Right kidney (tissue), 1 donor: ENCODE results near the gene CCDC24.

Experiments
- DNase-seq: peaks from one replicate; pipeline ENCODE4 v3.0.0-alpha.2; 2016

CCDC24 gene

GRCh38 chr1:43980255-43981134, 10.9 kb upstream of the CCDC24 start:
- DNase-seq, result no peak

GRCh38 chr1:43981135-43981491, 10.3 kb upstream of the CCDC24 start:
- no peak for DNase-seq

GRCh38 chr1:43981636-43982035, 9.8 kb upstream of the CCDC24 start:
- DNase-seq, result no peak

GRCh38 chr1:43982241-43982640, 9.2 kb upstream of the CCDC24 start:
- DNase-seq, result no peak

DNA sequence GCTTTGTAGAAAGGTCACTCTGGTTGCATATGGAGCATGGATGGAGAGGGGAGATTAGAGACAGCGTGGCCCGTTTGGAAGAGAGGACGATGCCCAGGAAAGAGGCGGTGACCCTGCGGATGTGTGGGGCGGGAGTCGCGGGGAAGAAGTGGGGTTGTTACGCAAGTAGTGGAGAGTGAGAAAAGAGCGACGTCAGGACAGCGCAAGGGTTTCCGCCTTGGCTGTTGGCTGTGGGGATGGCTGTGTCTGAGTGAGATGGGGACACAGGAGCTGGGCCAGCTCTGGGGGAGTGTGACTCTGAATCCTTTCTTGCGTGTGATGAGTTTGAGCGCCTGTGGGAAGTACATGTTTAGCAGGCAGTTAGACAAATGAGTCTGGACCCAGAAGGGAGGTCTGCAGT, 8.6 kb upstream of the CCDC24 start:
- DNase-seq, result no peak

DNA sequence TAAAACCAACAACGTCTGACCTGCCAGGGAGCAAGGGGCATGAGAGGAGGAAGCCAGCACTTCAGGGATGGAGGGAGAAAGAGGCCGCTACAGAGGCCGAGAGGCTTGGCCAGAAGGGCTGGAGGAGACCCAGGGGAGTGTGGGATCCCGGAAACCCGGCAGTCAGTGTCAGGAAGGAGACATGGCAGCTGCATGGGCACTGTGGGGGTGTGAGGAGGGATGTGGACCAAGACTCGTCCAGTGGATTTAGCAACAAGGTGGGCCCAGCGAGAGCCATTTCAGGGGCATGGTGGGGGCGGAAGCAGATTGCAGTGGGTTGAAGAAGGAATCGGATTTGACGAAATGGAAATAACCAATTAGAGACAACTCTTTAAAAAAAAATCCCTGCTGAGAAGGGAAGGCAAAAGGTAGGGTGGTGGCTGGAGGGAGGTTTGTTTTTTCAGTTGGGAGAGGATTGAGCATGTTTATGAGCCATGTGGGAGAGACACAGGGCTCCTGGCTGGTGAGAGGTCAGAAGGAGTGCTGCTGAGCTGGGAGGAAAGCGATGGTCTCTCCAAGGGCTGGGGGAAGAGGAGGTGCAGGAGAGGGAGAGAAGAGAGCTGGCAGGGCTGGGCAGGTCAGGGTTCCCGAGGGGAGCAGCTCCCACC, 8.0 kb upstream of the CCDC24 start:
- DNase-seq, result peak; percentile 33

- no peak for DNase-seq
Observed at GRCh38 chr1:43984855-43985254, 6.5 kb upstream of the CCDC24 start.

DNA sequence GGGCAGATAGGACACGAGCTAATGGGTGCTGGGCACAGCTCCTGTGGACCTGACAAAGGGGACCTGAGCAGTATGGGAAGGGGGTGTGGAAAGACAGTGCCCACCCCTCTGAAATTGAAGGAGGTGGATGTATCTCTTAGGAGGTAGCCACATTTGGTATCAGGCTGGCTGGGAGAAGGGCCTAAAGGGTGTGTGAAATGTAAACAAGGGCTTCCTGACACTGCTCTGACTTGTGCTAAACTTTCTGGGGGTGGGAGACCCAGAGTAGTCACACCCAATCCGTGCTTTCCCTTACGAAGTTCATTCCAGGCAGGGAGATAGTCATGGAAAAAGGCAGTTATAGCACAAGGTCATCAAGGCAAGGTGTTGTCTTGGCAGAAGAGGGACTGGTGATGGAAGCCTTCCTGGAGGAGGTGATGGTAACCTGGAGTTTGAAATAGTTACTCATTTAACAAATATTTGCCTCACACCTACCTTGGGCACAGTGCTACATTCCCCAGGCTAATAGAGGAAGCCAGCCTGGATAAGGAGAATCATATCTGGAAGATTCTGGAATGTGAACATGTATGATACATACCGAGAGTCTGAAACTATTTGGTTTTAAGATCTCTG, 5.3 kb upstream of the CCDC24 start:
- DNase-seq, result no peak

DNA sequence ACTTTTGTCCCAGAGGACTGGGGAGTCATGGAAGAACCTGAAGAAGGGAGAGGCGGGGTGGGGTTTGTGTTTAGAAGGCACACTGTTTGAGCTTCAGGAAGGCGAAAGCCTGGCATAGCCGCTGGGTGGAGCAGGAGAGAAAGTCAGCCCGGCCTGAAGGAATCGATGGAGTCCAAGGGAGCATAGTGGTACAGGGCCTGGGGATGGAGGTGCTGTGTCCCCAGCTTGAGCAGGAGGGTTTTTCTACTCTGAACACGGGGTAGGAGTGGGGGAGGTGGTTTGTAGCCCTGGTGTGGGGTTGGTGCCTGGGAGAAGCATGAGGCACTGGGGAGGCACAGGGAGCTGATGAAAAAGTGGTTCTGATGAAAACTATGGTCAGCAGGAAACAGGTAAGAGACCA, 4.7 kb upstream of the CCDC24 start:
- DNase-seq, result no peak

- DNase-seq, result no peak
Observed at GRCh38 chr1:43987159-43987902, 4.1 kb upstream of the CCDC24 start.

DNA sequence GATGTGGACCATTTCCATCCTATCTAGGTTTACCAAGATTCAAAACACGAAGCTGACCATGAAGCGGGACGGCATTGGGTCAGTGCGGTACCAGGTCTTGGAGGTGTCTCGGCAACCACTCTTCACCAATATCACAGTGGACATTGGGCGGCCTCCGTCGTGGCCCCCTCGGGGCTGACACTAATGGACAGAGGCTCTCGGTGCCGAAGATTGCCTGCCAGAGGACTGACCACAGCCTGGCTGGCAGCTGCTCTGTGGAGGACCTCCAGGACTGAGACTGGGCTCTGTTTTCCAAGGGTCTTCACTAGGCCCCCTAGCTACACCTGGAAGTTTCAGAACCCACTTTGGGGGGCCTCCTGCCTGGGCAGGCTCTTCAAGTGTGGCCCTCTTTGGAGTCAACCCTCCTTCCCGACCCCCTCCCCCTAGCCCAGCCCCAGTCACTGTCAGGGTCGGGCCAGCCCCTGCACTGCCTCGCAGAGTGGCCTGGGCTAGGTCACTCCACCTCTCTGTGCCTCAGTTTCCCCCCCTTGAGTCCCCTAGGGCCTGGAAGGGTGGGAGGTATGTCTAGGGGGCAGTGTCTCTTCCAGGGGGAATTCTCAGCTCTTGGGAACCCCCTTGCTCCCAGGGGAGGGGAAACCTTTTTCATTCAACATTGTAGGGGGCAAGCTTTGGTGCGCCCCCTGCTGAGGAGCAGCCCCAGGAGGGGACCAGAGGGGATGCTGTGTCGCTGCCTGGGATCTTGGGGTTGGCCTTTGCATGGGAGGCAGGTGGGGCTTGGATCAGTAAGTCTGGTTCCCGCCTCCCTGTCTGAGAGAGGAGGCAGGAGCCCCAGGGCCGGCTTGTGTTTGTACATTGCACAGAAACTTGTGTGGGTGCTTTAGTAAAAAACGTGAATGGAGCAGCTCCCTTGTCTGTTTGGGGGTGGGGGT, 864 bp upstream of the CCDC24 start:
- DNase-seq, result no peak

GRCh38 chr1:43991200-43991475, 261 bp upstream of the CCDC24 start:
- peak; percentile 81 for DNase-seq

- no peak for DNase-seq
Observed at GRCh38 chr1:43992232-43992995, 1.0 kb downstream of the CCDC24 start.

- no peak for DNase-seq
Observed at GRCh38 chr1:43993206-43993914, 2.0 kb downstream of the CCDC24 start.

GRCh38 chr1:43994071-43994470, 2.7 kb downstream of the CCDC24 start:
- DNase-seq, result no peak

DNA sequence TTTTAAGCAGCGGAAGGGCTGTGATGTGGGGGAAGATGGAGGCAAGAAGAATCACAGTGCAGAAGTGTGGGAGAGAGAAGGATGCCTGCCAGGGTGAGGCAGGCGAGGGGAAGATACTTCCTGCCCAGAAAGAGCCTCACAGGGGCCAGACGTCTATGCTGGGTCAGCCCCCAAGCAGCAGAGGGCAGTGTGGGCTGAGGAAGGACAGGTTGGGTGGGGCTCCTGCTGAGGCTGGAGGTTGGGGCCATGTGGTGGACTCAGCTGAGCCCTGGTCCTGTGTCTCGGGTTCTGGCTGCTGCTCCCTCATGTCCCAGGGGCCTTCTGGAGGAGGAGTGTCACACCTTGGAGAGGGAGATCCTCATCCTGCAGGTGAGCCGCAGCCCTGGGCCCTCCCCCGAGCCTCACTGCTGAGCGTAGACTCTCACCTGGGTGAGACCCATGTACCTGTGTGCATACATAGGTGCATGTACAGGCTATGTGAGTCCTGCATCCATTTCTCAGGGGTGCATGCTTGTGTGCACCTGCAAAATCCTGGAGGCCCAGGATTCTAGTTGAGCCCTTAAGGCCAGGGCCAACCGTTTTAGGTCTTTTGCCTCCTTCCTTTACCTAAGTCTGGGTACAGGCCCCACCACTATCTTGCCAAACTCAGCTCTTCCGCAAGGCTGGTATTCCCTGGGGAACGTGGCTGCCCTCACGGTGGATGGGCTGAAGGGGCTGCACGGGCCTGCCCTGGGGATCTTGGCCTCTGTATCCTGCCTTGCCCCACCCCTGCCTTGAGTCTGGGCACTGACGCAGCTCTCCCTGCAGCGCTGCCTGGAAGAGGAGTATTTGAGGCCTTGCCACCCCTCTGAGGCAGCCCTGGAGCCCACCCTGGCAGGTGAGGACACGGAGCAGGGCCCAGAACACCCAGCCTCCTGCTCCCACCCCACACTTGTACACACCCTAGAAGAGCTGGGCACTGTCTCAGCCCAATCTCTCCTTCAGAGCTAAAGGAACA, 3.7 kb downstream of the CCDC24 start:
- DNase-seq, result no peak

DNA sequence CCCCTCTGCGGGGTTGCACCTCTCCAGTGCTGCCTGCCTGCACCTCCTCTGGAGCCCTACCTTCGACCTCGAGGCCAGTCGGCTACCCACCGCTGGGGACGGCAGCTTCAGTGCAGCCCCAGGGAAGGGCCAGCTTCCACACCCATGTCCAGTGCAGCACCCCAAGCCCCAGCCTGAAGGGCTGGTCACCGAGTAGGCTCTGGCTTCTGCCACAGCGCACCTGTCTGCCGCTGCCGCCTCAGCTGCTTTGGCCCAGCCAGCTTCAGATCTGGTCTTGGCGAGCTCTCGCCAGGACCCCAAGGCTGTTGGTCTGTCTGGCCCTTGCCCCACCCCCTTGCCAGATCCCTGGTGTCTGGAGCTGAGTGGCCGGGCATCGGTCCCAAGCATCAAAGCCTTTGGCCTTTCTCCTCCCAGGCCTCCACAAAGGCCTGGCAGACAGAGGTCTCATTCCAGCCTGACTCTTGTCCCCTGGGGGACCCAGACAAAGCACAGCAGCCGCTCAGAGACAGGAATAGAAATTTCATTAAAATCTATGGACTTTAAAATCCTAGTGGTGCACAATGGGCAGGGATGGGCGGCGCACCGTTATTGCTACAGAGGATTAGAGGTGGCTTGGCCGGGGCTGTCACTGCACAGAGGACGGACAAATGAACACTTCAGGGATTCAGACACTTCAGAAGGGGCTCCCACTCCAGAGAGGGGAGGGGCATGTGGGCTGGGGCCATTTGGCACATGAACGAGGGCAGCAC, 4.8 kb downstream of the CCDC24 start:
- no peak for DNase-seq

- no peak for DNase-seq
Observed at GRCh38 chr1:43996733-43997115, 5.3 kb downstream of the CCDC24 start.
